Left ventricle myocardium inferior (tissue), 1 donor: ENCODE measurements around the gene SLCO4A1. TPM values are rescaled to one million over a fixed set of nuclear protein-coding genes. Genes with fewer than 3 reads are reported as not detected.

Experiments
- DNase-seq: peaks from one replicate; pipeline ENCODE4 v3.0.0-alpha.2; 2020
- H3K27ac ChIP-seq: fragments of 200-600 bp; replicated peaks from 2 replicates; pipeline ENCODE4 v1.8.0; 2021
- H3K27me3 ChIP-seq: fragments of 200-600 bp; 2 replicates; pipeline ENCODE4 v1.8.0; 2021; ENCODE audit warnings: low read depth
- H3K36me3 ChIP-seq: fragments of 200-600 bp; 2 replicates; pipeline ENCODE4 v1.8.0; 2021
- H3K4me1 ChIP-seq: fragments of 200-600 bp; 2 replicates; pipeline ENCODE4 v1.8.0; 2021
- H3K4me3 ChIP-seq: fragments of 200-600 bp; 2 replicates; pipeline ENCODE4 v1.8.0; 2021; ENCODE audit warnings: mild to moderate bottlenecking, moderate library complexity
- H3K9me3 ChIP-seq: fragments of 200-600 bp; replicated peaks from 2 replicates; pipeline ENCODE4 v1.8.0; 2021
- intact Hi-C: fragments of 100-400 bp; cut with micrococcal nuclease; formaldehyde crosslinking; loops from one replicate; pipeline ENCODE4 v1.11.0; 2022
- total RNA-seq: library from RNA; stranded (reverse); fragmentation: NEBNext Ultra II Directional; extraction: Animal tissue kit (Norgen Biotek cat#: 25700); gene quantifications from one replicate; pipeline ENCODE4 v1.2.1, GENCODE V29; 2021
- TF ChIP-seq, protein P1 (sequence below): fragments of 200-600 bp; IDR thresholded peaks from 2 replicates; pipeline ENCODE4 v1.8.0; 2021; ENCODE audit warnings: antibody characterized with exemption, mild to moderate bottlenecking, borderline replicate concordance
- donor health status: DM: no; HTN: yes; CAD: no; lungs with severe emphysema.

Gene SLCO4A1
- total RNA-seq, 1 donor from 2014 or later = 12.7 TPM

- TF ChIP-seq, protein P1, sequence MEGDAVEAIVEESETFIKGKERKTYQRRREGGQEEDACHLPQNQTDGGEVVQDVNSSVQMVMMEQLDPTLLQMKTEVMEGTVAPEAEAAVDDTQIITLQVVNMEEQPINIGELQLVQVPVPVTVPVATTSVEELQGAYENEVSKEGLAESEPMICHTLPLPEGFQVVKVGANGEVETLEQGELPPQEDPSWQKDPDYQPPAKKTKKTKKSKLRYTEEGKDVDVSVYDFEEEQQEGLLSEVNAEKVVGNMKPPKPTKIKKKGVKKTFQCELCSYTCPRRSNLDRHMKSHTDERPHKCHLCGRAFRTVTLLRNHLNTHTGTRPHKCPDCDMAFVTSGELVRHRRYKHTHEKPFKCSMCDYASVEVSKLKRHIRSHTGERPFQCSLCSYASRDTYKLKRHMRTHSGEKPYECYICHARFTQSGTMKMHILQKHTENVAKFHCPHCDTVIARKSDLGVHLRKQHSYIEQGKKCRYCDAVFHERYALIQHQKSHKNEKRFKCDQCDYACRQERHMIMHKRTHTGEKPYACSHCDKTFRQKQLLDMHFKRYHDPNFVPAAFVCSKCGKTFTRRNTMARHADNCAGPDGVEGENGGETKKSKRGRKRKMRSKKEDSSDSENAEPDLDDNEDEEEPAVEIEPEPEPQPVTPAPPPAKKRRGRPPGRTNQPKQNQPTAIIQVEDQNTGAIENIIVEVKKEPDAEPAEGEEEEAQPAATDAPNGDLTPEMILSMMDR = no peak
- Histone ChIP-seq H3K27ac (peak overlapping the region; percentile 91), H3K27me3 (peaks cover 4% of the 10 kb centered on the region), H3K4me3 (no peak overlapping the region), H3K4me1 (peaks cover 46% of the 10 kb centered on the region), H3K36me3 (no peaks in the 10 kb centered on the region), H3K9me3 (no peaks in the 10 kb centered on the region)
- peak; percentile 76 for DNase-seq
- intact Hi-C loops = no loop called here
These were observed 24.4 kb upstream of the SLCO4A1 start for GRCh38 chr20:62617711-62618483.

GRCh38 chr20:62618611-62619529, 23.4 kb upstream of the SLCO4A1 start:
- DNase-seq = no peak
- peak overlapping the region; percentile 91 for H3K27ac ChIP-seq
- no peaks in the 10 kb centered on the region for H3K36me3 ChIP-seq
- H3K4me3 ChIP-seq = no peak overlapping the region
- H3K4me1 ChIP-seq = peaks cover 55% of the 10 kb centered on the region
- peaks cover 4% of the 10 kb centered on the region for H3K27me3 ChIP-seq
- TF ChIP-seq, protein P1 = no peak
- intact Hi-C loops = no loop called here
- H3K9me3 ChIP-seq = no peaks in the 10 kb centered on the region

DNA sequence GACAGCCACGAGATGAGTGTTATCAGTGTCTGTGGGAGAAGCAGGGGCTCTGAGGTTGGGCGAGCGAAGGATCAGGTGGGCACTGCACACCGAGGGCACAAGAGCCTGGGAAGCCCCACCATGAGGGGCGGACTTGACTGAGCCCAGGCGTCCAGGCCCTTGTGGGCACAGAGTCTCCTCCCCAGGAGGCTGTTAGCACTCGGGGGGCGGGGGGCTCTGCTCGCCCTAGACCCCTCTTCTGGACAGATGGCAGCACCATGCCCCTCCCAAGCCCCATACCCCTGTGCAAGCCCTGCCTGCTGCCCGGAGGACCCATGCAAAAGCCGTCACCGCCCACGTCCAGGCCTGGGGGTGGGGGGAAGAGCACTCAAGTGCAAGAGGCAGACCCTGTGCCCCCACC, 21.7 kb upstream of the SLCO4A1 start:
- H3K36me3 ChIP-seq = no peaks in the 10 kb centered on the region
- intact Hi-C loops = no loop called here
- H3K9me3 ChIP-seq = no peaks in the 10 kb centered on the region
- no peak for DNase-seq
- peaks cover 72% of the 10 kb centered on the region for H3K4me1 ChIP-seq
- no peaks in the 10 kb centered on the region for H3K27me3 ChIP-seq
- H3K27ac ChIP-seq = no peak overlapping the region
- no peak overlapping the region for H3K4me3 ChIP-seq
- TF ChIP-seq, protein P1 = no peak

- intact Hi-C loops = no loop called here
- TF ChIP-seq, protein P1 = no peak
- peaks cover 77% of the 10 kb centered on the region for H3K4me1 ChIP-seq
- no peaks in the 10 kb centered on the region for H3K9me3 ChIP-seq
- H3K4me3 ChIP-seq = no peak overlapping the region
- H3K27me3 ChIP-seq = no peaks in the 10 kb centered on the region
- no peaks in the 10 kb centered on the region for H3K36me3 ChIP-seq
- no peak for DNase-seq
- peak overlapping the region; percentile 91 for H3K27ac ChIP-seq
These were observed 20.8 kb upstream of the SLCO4A1 start for GRCh38 chr20:62621251-62622110.
